ACC112 (cell line): Measurements from ENCODE around the gene LIMK2.
"Not testable (repeated sequence)": the region's sequence is repeated elsewhere in the genome, so short reads cannot be mapped to it uniquely, and the experiment has no call there.

ENCODE experiments used
- H2AFZ ChIP-seq: fragments of 200-600 bp; sonication (generic); one replicate; pipeline ENCODE4 v1.6.0; 2017; ENCODE audit warnings: antibody characterized with exemption, low read length; ENCODE audit not compliant: unreplicated experiment
- H3K27ac ChIP-seq: fragments of 200-600 bp; sonication (generic); 2 replicates; pipeline ENCODE4 v1.5.1; 2014; ENCODE audit warnings: low read depth, mild to moderate bottlenecking, antibody characterized with exemption, low read length, moderate library complexity
- H3K27me3 ChIP-seq: fragments of 200-600 bp; sonication (generic); 2 replicates; pipeline ENCODE4 v1.6.1; 2014; ENCODE audit warnings: mild to moderate bottlenecking, antibody characterized with exemption, low read length, moderate library complexity, mixed read lengths; ENCODE audit not compliant: insufficient read depth
- H3K36me3 ChIP-seq: fragments of 200-600 bp; sonication (generic); 2 replicates; pipeline ENCODE4 v1.6.1; 2016; ENCODE audit warnings: mild to moderate bottlenecking, antibody characterized with exemption, low read length, moderate library complexity, mixed read lengths; ENCODE audit not compliant: insufficient read depth
- H3K4me1 ChIP-seq: fragments of 200-600 bp; sonication (generic); one replicate; pipeline ENCODE4 v1.6.1; 2016; ENCODE audit warnings: low read length, mixed read lengths; ENCODE audit not compliant: insufficient read depth, unreplicated experiment, control insufficient read depth
- H3K4me3 ChIP-seq: fragments of 200-600 bp; sonication (generic); 2 replicates; pipeline ENCODE4 v1.5.1; 2014; ENCODE audit warnings: mild to moderate bottlenecking, low read depth, low read length
- H3K79me2 ChIP-seq: fragments of 200-600 bp; sonication (generic); one replicate; pipeline ENCODE4 v1.6.0; 2016; ENCODE audit warnings: low read length; ENCODE audit not compliant: control insufficient read depth, unreplicated experiment, insufficient read depth

The LIMK2 gene

DNA sequence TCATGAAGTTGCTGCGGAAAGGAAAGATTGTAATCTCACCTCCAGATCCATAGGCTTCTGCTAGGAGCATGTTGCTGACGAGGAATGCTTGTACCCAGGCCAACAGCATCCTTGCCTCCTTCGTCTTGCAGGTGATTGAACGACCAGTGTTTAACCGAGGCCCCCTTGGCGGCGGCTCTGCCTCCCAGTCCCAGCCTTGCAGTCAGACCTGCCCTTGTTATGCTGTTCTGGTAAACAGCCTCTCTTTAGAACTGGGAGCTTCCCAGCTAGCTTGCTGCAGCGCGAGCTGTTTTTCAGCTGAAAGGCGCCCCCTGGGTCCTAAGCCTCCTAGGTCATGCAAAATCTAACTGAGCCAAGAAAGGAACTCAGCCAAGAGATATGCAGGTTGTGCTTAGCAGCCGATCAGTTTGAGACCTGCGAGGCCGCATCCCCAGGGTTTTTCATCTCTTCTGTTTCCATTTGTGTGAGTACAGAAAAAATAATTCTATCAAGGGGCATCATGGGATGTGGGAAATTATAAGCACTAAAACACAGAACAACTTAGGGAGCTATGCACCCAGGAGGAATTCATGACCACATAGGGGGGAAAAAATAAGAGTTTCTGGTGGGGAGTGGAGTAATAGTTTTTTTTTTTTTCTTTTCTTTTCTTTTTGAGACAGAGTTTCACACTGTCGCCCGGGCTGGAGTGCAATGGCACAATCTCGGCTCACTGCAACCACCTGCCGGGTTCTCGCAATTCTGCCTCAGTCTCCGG lies 80.3 kb downstream of the LIMK2 start, which contains the start of gene PIK3IP1:
Gene PIK3IP1, minus strand, starts transcription at position 253 of the 754 bp plus-strand sequence. Its CDS starts 144 bp downstream, at position 109.
- Histone ChIP-seq H3K27me3 (no peaks in the 10 kb centered on the region), H3K27ac (peak within 1 kb of the TSS; percentile 30; the same call in 1 of the 2 replicates), H3K4me3 (peak within 1 kb of the TSS; percentile 76), H3K79me2 (no peaks in the 10 kb centered on the region), H2AFZ (no peak within 1 kb of the TSS), H3K36me3 (no peaks in the 10 kb centered on the region), H3K4me1 (peaks cover 23% of the 10 kb centered on the region)

DNA sequence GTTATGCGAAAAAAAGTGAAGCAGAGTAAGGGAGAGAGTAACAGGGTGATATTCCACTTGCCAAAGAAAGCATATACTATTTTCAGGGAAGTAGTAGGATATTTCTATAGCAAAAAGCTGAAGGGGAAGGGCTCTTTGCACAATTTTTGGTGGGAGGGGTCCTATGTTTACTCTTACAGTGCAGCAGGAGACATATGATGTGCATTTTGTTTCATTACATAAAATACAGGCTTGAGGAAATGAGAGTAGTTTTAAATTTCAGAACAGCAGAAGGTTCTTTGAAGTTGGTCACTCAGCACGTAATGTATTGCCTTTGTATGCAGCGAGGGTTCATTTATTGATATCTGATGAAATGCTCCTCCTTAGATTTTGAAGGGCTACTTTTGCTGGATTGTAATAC lies 83.3 kb downstream of the LIMK2 start:
- H2AFZ ChIP-seq: peak overlapping the region; percentile 55
- H3K4me1 ChIP-seq: peaks cover 23% of the 10 kb centered on the region
- H3K27ac ChIP-seq: peak overlapping the region; percentile 81

DNA sequence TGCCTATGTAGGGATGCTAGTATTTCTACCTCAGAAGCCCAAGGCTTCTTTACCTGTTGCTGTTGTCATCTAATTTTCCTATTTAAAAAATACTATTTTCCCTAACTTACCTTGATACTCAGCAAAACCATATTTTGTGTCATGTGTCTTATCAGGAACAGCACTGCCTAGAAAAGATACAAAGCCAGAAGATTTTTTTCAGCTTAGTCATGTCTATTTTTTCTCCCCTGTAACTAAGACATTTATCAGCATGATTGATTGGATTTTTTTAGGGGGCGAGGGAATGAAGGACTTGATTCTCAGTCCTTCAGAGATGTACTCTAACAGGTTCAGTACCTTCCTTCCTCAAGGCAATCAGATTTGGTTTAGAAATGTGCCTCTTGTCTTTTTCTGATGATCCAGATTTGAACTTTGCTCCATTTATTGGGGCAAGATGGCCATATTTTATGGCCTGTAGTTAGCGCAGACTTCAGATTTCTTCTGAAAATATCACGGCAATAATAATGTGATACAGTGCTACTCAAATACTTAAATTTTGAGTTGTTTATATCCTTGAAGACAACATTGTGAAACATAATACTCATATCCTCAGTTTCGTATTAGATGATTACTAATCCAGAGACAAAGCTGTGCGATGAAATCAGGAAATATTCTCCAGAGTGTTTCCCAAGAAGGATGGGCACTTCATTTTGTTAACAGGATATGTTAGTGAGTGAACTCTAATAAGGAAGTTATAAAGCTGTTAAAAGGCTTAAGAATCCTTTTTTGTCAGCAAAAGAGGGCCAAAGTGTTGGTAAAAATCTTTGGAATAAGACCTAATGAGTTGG lies 83.9 kb downstream of the LIMK2 start:
- H2AFZ ChIP-seq: peak overlapping the region; percentile 55
- no peaks in the 10 kb centered on the region for H3K36me3 ChIP-seq
- no peaks in the 10 kb centered on the region for H3K79me2 ChIP-seq
- peaks cover 23% of the 10 kb centered on the region for H3K4me1 ChIP-seq
- H3K27me3 ChIP-seq: no peaks in the 10 kb centered on the region
- H3K4me3 ChIP-seq: peak overlapping the region; percentile 30
- peak overlapping the region; percentile 81 for H3K27ac ChIP-seq

More for the DNA sequence above, 83.3 kb downstream of the LIMK2 start:
- Histone ChIP-seq H3K27me3 (no peaks in the 10 kb centered on the region), H3K79me2 (no peaks in the 10 kb centered on the region), H3K4me3 (0 out of 2 replicates have a peak overlapping the region, but pooled peaks have one; percentile 29), H3K36me3 (no peaks in the 10 kb centered on the region)

DNA sequence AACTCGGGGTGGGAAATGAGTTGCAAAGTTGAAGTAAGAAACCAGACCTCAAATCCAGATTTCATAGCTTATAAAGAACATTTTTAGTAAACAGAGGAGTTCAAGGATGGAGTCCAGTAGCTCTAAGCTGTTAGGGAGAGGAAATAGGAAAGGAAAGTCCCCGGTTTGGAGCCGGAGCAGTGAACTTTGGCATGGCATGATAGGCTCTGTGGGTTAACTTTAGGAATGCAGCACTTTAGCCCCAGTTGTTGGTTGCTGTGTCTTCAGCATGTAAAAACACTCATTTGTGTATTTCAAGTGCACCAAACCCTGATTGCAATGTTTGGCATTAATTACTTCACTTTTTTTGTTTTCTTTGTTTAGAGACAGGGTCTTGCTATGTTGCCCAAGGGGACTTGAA lies 88.8 kb downstream of the LIMK2 start:
- Histone ChIP-seq H3K27ac (no peak overlapping the region), H3K36me3 (no peaks in the 10 kb centered on the region), H3K4me1 (peaks cover 11% of the 10 kb centered on the region), H3K4me3 (no peak overlapping the region), H2AFZ (no peak overlapping the region), H3K27me3 (no peaks in the 10 kb centered on the region), H3K79me2 (no peaks in the 10 kb centered on the region)

DNA sequence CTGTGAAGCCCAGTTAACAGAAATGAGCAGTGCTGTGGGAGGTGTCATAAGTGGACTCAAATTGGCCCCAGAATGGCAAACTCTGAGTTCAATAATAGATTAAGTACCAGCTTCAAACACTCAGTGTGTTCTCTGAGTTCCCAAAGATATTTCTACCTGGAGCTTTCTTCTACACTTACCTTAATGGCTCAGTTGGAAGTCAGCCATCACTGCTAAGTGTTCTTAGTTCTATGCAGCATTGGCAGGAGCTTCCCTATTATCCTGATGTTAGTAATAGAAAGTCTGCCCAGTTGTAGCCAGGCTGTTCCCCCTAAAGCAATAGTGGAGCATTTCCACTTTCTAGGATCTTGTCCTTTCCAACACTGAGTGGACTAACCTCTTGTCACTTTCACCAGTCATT lies 89.9 kb downstream of the LIMK2 start:
- Histone ChIP-seq H3K4me1 (peaks cover 1% of the 10 kb centered on the region), H3K79me2 (no peaks in the 10 kb centered on the region), H3K36me3 (no peaks in the 10 kb centered on the region), H3K4me3 (no peak overlapping the region), H3K27ac (no peak overlapping the region), H3K27me3 (no peaks in the 10 kb centered on the region), H2AFZ (no peak overlapping the region)

DNA sequence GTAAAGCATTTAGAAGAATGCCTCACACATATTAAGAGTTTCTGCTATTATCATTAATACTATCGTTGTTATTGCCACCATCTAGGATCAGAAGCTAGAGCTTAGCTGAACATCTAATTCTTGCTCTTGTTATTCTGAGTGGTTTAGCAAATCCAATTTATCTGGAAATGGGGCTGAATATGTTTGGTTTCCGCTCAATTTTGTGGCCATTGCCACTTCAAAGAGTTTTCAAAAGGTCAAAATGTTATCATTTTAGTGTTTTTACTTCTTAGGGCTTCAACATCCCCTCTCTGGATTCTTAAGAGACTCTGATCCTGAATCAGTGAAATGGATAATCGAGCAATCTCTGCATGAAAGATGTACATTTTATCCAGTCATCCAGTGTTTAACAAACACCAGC lies 90.4 kb downstream of the LIMK2 start:
- Histone ChIP-seq H3K4me3 (no peak overlapping the region), H2AFZ (no peak overlapping the region), H3K27me3 (no peaks in the 10 kb centered on the region), H3K4me1 (no peaks in the 10 kb centered on the region), H3K27ac (no peak overlapping the region), H3K36me3 (no peaks in the 10 kb centered on the region), H3K79me2 (no peaks in the 10 kb centered on the region)

DNA sequence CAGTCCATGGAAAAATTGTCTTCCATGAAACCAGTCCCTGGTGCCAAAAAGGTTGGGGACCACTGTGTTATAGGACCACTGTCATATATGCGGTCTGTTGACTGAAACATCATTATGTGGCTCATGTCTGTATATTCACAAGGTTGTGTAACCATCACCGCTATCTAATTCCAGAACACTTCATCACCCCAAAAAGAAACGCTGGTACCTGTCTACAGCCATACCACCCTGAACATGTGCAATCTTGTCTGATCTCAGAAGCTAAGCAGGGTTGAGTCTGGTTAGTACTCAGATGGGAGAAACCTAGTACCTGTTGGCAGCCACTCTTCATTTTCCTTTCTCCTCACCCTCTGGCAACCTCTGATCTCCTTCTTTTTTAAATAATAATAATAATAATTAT lies 93.1 kb downstream of the LIMK2 start:
- Histone ChIP-seq H3K4me1 (no peaks in the 10 kb centered on the region), H3K4me3 (no peak overlapping the region), H3K36me3 (no peaks in the 10 kb centered on the region), H3K27me3 (no peaks in the 10 kb centered on the region), H2AFZ (no peak overlapping the region), H3K79me2 (no peaks in the 10 kb centered on the region), H3K27ac (no peak overlapping the region)

DNA sequence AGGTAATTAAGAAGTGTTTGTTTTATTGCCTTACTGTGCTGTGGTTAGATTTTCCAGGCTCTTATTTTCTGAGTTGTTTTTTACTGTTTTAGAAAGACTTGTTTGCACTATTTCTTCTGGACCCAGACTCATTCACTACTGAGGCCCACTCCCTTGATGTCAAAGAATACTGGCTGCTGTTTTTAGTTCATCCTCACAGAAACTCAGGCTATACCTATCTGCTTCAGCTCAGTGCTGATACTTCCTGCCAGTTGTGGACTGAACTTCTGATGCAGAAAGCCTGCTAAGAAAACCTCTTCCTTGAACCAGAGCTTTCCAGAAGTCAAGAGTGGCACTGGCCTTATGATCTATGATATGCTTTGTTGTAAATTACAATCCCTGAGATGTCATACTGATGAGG lies 96.1 kb downstream of the LIMK2 start:
- Histone ChIP-seq H3K79me2 (no peaks in the 10 kb centered on the region), H3K27ac (no peak overlapping the region), H2AFZ (no peak overlapping the region), H3K27me3 (no peaks in the 10 kb centered on the region), H3K4me3 (no peak overlapping the region), H3K4me1 (no peaks in the 10 kb centered on the region), H3K36me3 (no peaks in the 10 kb centered on the region)

DNA sequence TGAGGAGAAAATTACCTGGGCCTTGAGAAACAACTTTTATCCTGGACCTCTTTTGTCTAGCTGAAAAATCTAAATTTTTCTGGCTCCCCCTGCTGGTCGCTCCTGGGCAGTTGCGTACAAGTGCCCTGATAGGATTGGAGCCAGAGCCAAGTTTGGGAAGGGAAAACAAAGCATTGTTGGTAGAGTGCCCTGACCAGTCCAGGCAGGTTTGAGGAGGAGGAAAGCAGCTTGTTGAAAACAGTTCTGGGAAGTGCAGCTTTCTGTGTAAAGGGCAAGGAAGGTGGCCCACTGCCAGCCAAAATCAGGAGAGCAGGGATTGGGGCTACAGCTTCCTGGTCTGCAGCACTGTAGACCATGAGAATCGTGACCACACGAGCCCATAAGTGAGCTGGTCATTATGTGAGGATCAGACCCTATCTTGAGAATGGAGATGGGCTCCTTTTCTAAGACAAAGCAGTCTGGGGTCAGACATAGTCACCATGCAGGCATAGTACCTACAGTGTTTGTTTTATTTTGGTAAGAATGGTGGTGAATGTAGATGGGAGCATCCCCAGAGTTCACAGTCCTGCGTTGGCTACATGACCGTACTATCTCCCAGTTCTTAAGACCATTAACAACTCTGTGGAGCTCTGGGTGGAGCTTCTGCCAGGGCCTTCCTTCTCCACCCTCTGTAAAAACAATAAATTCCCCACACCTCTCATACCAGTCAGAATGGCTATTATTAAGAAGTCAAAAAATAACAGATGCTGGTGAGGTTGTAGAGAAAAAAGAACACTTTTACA lies 101.5 kb downstream of the LIMK2 start:
- H3K27me3 ChIP-seq: no peaks in the 10 kb centered on the region
- no peaks in the 10 kb centered on the region for H3K79me2 ChIP-seq
- no peak overlapping the region for H2AFZ ChIP-seq
- H3K4me3 ChIP-seq: no peak overlapping the region
- no peaks in the 10 kb centered on the region for H3K4me1 ChIP-seq
- no peaks in the 10 kb centered on the region for H3K36me3 ChIP-seq
- H3K27ac ChIP-seq: no peak overlapping the region

DNA sequence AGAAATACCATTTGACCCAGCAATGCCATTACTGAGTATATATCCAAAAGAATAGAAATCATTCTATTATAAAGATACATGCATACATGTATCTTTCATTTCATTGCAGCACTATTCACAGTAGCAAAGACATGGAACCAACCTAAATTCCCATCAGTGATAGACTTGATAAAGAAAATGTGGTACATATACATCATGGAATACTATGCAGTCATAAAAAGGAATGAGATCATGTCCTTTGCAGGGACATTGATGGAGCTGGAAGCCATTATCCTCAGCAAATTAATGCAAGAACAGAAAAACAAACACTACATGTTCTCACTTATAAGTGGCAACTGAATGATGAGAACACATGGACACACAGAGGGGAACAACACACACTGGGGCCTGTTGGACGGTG lies 102.1 kb downstream of the LIMK2 start:
- H3K27ac ChIP-seq: not testable (repeated sequence)

More for the DNA sequence above, 102.1 kb downstream of the LIMK2 start:
- not testable (repeated sequence) for H3K36me3 ChIP-seq, H3K27me3 ChIP-seq, H3K4me3 ChIP-seq, H2AFZ ChIP-seq, H3K4me1 ChIP-seq, H3K79me2 ChIP-seq
